ENCODE results near the gene LASP1.

The LASP1 gene

DNA sequence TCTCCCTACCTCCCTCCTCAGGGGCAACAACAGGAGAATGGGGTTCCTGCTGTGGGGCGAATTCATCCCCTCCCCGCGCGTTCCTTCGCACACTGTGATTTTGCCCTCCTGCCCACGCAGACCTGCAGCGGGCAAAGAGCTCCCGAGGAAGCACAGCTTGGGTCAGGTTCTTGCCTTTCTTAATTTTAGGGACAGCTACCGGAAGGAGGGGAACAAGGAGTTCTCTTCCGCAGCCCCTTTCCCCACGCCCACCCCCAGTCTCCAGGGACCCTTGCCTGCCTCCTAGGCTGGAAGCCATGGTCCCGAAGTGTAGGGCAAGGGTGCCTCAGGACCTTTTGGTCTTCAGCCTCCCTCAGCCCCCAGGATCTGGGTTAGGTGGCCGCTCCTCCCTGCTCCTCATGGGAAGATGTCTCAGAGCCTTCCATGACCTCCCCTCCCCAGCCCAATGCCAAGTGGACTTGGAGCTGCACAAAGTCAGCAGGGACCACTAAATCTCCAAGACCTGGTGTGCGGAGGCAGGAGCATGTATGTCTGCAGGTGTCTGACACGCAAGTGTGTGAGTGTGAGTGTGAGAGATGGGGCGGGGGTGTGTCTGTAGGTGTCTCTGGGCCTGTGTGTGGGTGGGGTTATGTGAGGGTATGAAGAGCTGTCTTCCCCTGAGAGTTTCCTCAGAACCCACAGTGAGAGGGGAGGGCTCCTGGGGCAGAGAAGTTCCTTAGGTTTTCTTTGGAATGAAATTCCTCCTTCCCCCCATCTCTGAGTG, 49.6 kb downstream of the LASP1 start:
- no peak for TF ChIP-seq ZNF70 (CRISPR knock-in tag; IDR thresholded peaks at IDR 0.05)
- no peak for TF ChIP-seq ARNTL (CRISPR knock-in tag; IDR thresholded peaks at IDR 0.05; ENCODE audit: borderline replicate concordance, low read depth)
- no peak for TF ChIP-seq ZFP30 (CRISPR knock-in tag; IDR thresholded peaks at IDR 0.05)
- no peak for TF ChIP-seq ZFP3 (CRISPR knock-in tag; IDR thresholded peaks at IDR 0.05)
- TF ChIP-seq ZC3H10 (CRISPR knock-in tag; IDR thresholded peaks at IDR 0.05), result no peak
- no peak for TF ChIP-seq ZNF565 (CRISPR knock-in tag; conservative IDR thresholded peaks at IDR 0.05; ENCODE audit: low read depth)
- TF ChIP-seq TCF4 (CRISPR knock-in tag; IDR thresholded peaks at IDR 0.05; ENCODE audit: borderline replicate concordance), result no peak
- TF ChIP-seq, protein P1, sequence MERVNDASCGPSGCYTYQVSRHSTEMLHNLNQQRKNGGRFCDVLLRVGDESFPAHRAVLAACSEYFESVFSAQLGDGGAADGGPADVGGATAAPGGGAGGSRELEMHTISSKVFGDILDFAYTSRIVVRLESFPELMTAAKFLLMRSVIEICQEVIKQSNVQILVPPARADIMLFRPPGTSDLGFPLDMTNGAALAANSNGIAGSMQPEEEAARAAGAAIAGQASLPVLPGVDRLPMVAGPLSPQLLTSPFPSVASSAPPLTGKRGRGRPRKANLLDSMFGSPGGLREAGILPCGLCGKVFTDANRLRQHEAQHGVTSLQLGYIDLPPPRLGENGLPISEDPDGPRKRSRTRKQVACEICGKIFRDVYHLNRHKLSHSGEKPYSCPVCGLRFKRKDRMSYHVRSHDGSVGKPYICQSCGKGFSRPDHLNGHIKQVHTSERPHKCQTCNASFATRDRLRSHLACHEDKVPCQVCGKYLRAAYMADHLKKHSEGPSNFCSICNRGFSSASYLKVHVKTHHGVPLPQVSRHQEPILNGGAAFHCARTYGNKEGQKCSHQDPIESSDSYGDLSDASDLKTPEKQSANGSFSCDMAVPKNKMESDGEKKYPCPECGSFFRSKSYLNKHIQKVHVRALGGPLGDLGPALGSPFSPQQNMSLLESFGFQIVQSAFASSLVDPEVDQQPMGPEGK (CRISPR knock-in tag; IDR thresholded peaks at IDR 0.05; ENCODE audit: borderline replicate concordance), result no peak
- TF ChIP-seq OSR1 (CRISPR knock-in tag; IDR thresholded peaks at IDR 0.05), result no peak
- TF ChIP-seq RARB (CRISPR knock-in tag; IDR thresholded peaks at IDR 0.05), result no peak
- TF ChIP-seq, protein P2, sequence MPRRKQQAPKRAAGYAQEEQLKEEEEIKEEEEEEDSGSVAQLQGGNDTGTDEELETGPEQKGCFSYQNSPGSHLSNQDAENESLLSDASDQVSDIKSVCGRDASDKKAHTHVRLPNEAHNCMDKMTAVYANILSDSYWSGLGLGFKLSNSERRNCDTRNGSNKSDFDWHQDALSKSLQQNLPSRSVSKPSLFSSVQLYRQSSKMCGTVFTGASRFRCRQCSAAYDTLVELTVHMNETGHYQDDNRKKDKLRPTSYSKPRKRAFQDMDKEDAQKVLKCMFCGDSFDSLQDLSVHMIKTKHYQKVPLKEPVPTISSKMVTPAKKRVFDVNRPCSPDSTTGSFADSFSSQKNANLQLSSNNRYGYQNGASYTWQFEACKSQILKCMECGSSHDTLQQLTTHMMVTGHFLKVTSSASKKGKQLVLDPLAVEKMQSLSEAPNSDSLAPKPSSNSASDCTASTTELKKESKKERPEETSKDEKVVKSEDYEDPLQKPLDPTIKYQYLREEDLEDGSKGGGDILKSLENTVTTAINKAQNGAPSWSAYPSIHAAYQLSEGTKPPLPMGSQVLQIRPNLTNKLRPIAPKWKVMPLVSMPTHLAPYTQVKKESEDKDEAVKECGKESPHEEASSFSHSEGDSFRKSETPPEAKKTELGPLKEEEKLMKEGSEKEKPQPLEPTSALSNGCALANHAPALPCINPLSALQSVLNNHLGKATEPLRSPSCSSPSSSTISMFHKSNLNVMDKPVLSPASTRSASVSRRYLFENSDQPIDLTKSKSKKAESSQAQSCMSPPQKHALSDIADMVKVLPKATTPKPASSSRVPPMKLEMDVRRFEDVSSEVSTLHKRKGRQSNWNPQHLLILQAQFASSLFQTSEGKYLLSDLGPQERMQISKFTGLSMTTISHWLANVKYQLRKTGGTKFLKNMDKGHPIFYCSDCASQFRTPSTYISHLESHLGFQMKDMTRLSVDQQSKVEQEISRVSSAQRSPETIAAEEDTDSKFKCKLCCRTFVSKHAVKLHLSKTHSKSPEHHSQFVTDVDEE (CRISPR knock-in tag; IDR thresholded peaks at IDR 0.05), result no peak
- no peak for TF ChIP-seq PPARA (CRISPR knock-in tag; IDR thresholded peaks at IDR 0.05; ENCODE audit: borderline replicate concordance)
- TF ChIP-seq GLIS3 (CRISPR knock-in tag; IDR thresholded peaks at IDR 0.05), result no peak
- TF ChIP-seq, protein P3, sequence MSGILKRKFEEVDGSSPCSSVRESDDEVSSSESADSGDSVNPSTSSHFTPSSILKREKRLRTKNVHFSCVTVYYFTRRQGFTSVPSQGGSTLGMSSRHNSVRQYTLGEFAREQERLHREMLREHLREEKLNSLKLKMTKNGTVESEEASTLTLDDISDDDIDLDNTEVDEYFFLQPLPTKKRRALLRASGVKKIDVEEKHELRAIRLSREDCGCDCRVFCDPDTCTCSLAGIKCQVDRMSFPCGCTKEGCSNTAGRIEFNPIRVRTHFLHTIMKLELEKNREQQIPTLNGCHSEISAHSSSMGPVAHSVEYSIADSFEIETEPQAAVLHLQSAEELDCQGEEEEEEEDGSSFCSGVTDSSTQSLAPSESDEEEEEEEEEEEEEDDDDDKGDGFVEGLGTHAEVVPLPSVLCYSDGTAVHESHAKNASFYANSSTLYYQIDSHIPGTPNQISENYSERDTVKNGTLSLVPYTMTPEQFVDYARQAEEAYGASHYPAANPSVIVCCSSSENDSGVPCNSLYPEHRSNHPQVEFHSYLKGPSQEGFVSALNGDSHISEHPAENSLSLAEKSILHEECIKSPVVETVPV (CRISPR knock-in tag; IDR thresholded peaks at IDR 0.05), result no peak
- ATAC-seq, result no peak

DNA sequence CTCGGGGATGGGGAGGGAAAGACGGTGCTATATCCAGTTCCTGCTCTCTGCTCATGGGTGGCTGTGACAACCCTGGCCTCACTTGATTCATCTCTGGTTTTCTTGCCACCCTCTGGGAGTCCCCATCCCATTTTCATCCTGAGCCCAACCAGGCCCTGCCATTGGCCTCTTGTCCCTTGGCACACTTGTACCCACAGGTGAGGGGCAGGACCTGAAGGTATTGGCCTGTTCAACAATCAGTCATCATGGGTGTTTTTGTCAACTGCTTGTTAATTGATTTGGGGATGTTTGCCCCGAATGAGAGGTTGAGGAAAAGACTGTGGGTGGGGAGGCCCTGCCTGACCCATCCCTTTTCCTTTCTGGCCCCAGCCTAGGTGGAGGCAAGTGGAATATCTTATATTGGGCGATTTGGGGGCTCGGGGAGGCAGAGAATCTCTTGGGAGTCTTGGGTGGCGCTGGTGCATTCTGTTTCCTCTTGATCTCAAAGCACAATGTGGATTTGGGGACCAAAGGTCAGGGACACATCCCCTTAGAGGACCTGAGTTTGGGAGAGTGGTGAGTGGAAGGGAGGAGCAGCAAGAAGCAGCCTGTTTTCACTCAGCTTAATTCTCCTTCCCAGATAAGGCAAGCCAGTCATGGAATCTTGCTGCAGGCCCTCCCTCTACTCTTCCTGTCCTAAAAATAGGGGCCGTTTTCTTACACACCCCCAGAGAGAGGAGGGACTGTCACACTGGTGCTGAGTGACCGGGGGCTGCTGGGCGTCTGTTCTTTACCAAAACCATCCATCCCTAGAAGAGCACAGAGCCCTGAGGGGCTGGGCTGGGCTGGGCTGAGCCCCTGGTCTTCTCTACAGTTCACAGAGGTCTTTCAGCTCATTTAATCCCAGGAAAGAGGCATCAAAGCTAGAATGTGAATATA, 50.8 kb downstream of the LASP1 start:
- TF ChIP-seq SNAI2 (CRISPR knock-in tag; IDR thresholded peaks at IDR 0.05) (no peak), TOX (CRISPR knock-in tag; IDR thresholded peaks at IDR 0.05; ENCODE audit: borderline replicate concordance) (no peak)
- no peak for ATAC-seq

DNA sequence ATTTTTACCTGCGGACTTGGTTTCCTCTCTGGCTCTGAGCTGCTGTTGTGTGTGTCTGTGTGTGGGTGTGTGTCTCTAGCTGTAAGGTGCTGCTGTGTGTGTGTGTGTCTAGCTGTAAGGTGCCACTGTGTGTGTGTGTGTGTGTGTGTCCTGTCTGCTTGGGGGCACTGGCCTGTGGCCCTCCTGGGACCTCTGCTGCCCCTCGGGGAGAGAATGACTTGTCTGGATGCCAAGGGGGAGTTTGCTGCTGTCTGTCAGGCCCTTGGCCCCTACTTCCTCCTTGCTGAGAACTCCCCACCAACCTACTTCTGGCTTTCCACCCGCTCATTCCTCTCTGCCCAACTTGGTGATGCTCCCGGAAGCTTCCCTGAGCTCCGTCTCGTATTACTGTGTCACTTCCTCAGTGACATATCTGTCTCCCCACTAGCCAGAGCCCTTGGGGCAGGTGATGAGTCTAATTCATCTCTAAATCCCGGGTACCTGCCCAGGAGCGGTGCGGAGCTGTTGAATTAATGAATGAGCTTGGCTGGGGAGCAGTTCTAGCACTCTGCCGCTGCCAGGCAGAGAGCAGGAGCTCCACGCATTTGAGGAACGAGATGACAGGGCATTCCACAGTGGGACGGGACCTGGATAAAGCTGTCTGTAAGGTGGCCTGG, 52.0 kb downstream of the LASP1 start:
- TF ChIP-seq, protein P1 (CRISPR knock-in tag; IDR thresholded peaks at IDR 0.05; ENCODE audit: borderline replicate concordance), result no peak
- no peak for TF ChIP-seq TOX (CRISPR knock-in tag; IDR thresholded peaks at IDR 0.05; ENCODE audit: borderline replicate concordance)
- TF ChIP-seq RARB (CRISPR knock-in tag; IDR thresholded peaks at IDR 0.05), result no peak
- TF ChIP-seq SNAI2 (CRISPR knock-in tag; IDR thresholded peaks at IDR 0.05), result no peak
- no peak for TF ChIP-seq ZC3H10 (CRISPR knock-in tag; IDR thresholded peaks at IDR 0.05)
- no peak for TF ChIP-seq ZFP30 (CRISPR knock-in tag; IDR thresholded peaks at IDR 0.05)

More for the DNA sequence above, 52.0 kb downstream of the LASP1 start:
- ATAC-seq, result no peak

Data from SK-N-SH treated with all-trans-retinoic acid at 6 μM for 48 hours (cell line).